NCI-H2107 (cell line): ENCODE data around the gene LRRC10B.

ENCODE experiments used
- DNase-seq: peaks from one replicate; lab custom pipeline; 2025; lab: John Stamatoyannopoulos, UW

Gene LRRC10B

GRCh38 chr11:61509043-61510029 is 787 bp downstream of the LRRC10B start:
- DNase-seq = peak; percentile 71

- no peak for DNase-seq
Observed at GRCh38 chr11:61510166-61510919, 1.8 kb downstream of the LRRC10B start.

- no peak for DNase-seq
Observed at GRCh38 chr11:61510974-61511373, 2.4 kb downstream of the LRRC10B start.

GRCh38 chr11:61511383-61511782 is 2.8 kb downstream of the LRRC10B start:
- no peak for DNase-seq

- DNase-seq = no peak
Observed at GRCh38 chr11:61512435-61512834, 3.9 kb downstream of the LRRC10B start.

- no peak for DNase-seq
Observed at GRCh38 chr11:61513143-61513765, 4.7 kb downstream of the LRRC10B start.

- DNase-seq = no peak
Observed at GRCh38 chr11:61514050-61514917, 5.7 kb downstream of the LRRC10B start.

- no peak for DNase-seq
Observed at GRCh38 chr11:61515686-61516085, 7.1 kb downstream of the LRRC10B start.

GRCh38 chr11:61516191-61516590 is 7.6 kb downstream of the LRRC10B start:
- DNase-seq = no peak

- DNase-seq = no peak
Observed at GRCh38 chr11:61516675-61517572, 8.4 kb downstream of the LRRC10B start.

GRCh38 chr11:61518032-61518795 is 9.7 kb downstream of the LRRC10B start:
- DNase-seq = no peak

- no peak for DNase-seq
Observed at GRCh38 chr11:61522881-61523280, 14.3 kb downstream of the LRRC10B start.

- DNase-seq = no peak
Observed at GRCh38 chr11:61524446-61524845, 15.9 kb downstream of the LRRC10B start.

- DNase-seq = no peak
Observed at GRCh38 chr11:61524963-61525587, 16.5 kb downstream of the LRRC10B start.

- no peak for DNase-seq
Observed at GRCh38 chr11:61526229-61526628, 17.7 kb downstream of the LRRC10B start.

- no peak for DNase-seq
Observed at GRCh38 chr11:61526956-61527731, 18.6 kb downstream of the LRRC10B start.

- no peak for DNase-seq
Observed at GRCh38 chr11:61528114-61528513, 19.6 kb downstream of the LRRC10B start.

GRCh38 chr11:61529537-61530225 is 21.1 kb downstream of the LRRC10B start:
- DNase-seq = no peak
